Neural cell (in vitro differentiated cells): Measurements from ENCODE around the gene ZDHHC11.
"Not testable (repeated sequence)": the region's sequence is repeated elsewhere in the genome, so short reads cannot be mapped to it uniquely, and the experiment has no call there.

Experiments used
- EP300 ChIP-seq: fragments of 450-650 bp; conservative IDR thresholded peaks from 2 replicates; pipeline ENCODE4 v1.6.1; 2014; ENCODE audit warnings: antibody characterized with exemption, mild to moderate bottlenecking, moderate library complexity; ENCODE audit not compliant: poor library complexity, severe bottlenecking
- POLR2AphosphoS5 ChIP-seq: IDR thresholded peaks from 2 replicates; pipeline ENCODE4 v1.6.1; 2012
- RAD21 ChIP-seq: fragments of 450-650 bp; conservative IDR thresholded peaks from 2 replicates; pipeline ENCODE4 v1.6.1; 2014; ENCODE audit warnings: antibody characterized with exemption, mild to moderate bottlenecking, moderate library complexity
- TF ChIP-seq, protein P1 (sequence below): fragments of 450-650 bp; IDR thresholded peaks from 2 replicates; pipeline ENCODE4 v1.5.1; 2014; ENCODE audit warnings: antibody characterized with exemption, mild to moderate bottlenecking, moderate library complexity; ENCODE audit not compliant: poor library complexity, severe bottlenecking
- TF ChIP-seq, protein P2 (sequence below): IDR thresholded peaks from 2 replicates; pipeline ENCODE4 v1.6.1; 2012; ENCODE audit warnings: borderline replicate concordance

DNA sequence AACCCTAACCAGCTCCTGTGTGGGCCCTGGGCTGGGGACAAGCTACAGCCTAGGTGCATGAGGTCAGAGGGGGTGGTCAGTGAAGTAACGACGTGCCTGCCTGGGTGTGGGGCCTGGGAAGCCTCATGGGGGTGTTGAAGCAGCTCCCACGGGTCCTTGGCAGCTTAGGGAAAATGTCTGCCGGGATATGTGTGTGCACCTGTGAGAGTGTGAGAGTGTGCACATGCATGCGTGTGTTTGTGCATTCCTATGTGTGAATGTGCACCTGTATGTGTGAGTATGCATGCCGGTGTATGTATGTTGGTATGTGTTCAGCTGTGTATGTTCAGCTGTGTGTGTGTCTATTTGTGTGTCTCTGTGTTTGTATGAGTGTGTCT is 62.9 kb downstream of the ZDHHC11 start:
- TF ChIP-seq, protein P1, sequence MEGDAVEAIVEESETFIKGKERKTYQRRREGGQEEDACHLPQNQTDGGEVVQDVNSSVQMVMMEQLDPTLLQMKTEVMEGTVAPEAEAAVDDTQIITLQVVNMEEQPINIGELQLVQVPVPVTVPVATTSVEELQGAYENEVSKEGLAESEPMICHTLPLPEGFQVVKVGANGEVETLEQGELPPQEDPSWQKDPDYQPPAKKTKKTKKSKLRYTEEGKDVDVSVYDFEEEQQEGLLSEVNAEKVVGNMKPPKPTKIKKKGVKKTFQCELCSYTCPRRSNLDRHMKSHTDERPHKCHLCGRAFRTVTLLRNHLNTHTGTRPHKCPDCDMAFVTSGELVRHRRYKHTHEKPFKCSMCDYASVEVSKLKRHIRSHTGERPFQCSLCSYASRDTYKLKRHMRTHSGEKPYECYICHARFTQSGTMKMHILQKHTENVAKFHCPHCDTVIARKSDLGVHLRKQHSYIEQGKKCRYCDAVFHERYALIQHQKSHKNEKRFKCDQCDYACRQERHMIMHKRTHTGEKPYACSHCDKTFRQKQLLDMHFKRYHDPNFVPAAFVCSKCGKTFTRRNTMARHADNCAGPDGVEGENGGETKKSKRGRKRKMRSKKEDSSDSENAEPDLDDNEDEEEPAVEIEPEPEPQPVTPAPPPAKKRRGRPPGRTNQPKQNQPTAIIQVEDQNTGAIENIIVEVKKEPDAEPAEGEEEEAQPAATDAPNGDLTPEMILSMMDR, result not testable (repeated sequence)
- TF ChIP-seq, protein P2, sequence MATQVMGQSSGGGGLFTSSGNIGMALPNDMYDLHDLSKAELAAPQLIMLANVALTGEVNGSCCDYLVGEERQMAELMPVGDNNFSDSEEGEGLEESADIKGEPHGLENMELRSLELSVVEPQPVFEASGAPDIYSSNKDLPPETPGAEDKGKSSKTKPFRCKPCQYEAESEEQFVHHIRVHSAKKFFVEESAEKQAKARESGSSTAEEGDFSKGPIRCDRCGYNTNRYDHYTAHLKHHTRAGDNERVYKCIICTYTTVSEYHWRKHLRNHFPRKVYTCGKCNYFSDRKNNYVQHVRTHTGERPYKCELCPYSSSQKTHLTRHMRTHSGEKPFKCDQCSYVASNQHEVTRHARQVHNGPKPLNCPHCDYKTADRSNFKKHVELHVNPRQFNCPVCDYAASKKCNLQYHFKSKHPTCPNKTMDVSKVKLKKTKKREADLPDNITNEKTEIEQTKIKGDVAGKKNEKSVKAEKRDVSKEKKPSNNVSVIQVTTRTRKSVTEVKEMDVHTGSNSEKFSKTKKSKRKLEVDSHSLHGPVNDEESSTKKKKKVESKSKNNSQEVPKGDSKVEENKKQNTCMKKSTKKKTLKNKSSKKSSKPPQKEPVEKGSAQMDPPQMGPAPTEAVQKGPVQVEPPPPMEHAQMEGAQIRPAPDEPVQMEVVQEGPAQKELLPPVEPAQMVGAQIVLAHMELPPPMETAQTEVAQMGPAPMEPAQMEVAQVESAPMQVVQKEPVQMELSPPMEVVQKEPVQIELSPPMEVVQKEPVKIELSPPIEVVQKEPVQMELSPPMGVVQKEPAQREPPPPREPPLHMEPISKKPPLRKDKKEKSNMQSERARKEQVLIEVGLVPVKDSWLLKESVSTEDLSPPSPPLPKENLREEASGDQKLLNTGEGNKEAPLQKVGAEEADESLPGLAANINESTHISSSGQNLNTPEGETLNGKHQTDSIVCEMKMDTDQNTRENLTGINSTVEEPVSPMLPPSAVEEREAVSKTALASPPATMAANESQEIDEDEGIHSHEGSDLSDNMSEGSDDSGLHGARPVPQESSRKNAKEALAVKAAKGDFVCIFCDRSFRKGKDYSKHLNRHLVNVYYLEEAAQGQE, result not testable (repeated sequence)
- TF ChIP-seq RAD21, EP300, POLR2AphosphoS5: not testable (repeated sequence)
